GM21576 (cell line): ENCODE results near the gene SLC25A19.
"Not testable (repeated sequence)": the region's sequence is repeated elsewhere in the genome, so short reads cannot be mapped to it uniquely, and the experiment has no call there.

Experiments
- ATAC-seq: cut with Tn5 transposase; IDR thresholded peaks from one replicate; pipeline ENCODE4 v1.9.1; 2021; ENCODE audit warnings: mild to moderate bottlenecking, moderate library complexity; ENCODE audit not compliant: unreplicated experiment

SLC25A19 gene

DNA sequence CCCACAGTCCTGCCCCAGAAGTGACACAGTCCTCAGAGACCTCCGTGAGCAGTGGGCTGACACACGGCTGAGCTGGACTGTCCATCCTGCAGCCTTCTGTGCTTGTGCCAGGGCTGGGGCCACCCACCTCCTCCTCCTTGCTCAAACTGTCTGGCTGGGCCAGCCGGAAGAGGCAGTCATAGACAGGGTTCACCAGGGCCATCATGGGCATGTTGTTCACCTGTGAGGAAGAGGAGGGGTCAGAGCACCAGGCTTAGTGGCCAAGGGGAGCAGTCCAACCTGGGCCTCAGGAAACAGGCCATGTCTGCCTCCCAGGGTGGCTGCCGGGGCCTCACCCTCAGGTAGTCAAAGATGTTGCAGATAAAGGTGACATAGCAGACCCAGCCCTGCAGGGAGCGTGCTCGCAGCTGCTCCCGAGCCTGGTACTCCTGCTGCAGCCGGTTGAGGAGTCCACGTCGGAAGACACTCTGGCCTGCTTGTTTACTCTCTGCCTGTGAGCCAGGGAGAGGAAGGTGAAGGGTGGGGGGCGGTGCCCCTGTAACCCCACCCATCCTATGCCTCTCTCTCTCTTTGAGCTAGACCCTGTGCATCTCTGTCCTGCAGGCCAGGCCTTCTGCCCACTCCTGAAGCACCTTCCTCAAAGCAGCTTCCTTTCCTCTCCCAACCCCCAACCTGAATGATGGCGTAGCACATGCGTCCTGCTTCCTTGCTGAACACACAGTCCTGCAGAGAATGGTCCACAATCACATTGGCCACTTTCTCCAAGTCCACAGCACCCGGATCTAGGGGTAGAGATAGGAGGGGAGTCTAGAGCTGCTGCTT lies 21.6 kb downstream of the SLC25A19 start:
- no peak for ATAC-seq

DNA sequence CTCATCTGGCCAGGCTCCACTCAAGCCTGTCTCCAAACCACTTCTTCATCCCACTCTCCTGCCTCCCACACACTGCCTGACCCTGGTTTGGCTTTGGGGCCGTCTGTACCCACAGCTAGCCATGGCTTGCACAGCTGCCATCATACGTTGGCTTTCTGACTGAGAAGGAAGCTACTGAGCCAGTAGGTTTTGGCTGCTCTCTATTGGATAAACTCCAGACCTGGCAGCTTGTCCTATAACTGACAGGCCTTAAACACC lies 22.2 kb downstream of the SLC25A19 start:
- ATAC-seq, result no peak

DNA sequence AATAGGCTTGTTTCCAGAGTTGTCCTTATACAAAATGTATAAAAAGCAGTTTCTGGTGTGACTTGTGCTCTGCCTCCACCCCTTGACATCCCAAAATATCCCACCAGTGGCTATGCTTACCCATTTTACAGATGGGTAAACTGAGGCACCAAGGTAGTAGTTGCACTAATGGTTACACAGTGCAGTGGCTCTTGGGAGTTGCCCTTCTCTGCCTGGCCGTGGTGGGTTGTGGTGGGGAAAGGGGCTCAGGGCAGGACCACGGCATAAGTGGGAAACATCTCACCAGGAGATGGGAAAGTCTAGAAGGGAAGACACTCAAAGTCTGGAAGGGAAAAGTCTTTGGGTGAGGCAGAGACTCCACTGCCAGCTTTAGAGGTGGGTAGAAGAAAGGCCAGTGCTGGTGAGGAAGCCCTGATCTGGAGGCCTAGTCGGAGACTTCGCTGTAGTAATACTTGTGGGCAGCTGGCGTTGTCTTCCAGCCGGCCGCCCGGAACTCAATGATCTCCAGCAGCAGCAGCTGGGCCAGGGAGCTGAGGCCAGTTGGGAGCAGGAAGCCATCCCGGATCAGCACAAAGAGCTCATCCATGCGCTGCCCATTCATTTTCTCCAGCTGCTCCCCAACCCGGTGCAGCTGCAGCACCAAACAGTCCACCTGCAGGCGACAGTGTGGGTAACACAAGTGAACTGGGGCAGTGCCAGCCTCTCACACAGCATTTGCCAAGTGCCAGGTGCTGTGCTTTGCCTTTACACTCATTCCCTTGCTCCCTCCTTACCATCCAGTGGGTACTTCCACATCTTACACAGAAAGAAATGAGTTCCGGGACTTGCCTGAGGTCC lies 22.7 kb downstream of the SLC25A19 start:
- ATAC-seq, result no peak

DNA sequence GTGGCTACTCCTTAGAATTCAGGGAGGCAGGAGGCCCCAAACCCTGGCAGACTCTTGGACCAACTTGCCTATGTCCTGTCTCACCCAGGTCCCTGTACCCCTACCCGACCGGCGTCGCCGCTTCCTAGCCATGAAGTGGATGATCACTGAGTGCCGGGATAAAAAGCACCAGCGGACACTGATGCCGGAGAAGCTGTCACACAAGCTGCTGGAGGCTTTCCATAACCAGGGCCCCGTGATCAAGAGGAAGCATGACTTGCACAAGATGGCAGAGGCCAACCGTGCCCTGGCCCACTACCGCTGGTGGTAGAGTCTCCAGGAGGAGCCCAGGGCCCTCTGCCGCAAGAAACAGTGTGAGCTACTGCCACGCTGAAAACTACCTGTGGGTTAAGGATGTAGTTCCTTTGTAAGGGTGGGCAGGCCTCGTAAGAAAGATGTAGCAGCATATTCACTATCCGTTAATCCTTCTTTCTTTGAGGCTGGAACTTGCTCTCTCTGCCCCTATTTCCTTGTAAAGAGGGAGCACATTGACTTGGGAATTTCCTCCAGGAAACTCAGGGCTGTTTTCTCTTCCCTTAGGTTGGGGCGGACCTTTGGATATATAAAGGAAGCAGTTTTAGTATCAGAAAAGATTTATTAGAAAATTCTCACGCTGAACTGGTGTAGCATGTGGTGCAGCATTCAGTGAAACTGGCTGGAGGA lies 23.5 kb downstream of the SLC25A19 start:
- no peak for ATAC-seq

- ATAC-seq, result no peak
Measured at GRCh38 chr17:75263055-75263454, 26.2 kb downstream of the SLC25A19 start.

DNA sequence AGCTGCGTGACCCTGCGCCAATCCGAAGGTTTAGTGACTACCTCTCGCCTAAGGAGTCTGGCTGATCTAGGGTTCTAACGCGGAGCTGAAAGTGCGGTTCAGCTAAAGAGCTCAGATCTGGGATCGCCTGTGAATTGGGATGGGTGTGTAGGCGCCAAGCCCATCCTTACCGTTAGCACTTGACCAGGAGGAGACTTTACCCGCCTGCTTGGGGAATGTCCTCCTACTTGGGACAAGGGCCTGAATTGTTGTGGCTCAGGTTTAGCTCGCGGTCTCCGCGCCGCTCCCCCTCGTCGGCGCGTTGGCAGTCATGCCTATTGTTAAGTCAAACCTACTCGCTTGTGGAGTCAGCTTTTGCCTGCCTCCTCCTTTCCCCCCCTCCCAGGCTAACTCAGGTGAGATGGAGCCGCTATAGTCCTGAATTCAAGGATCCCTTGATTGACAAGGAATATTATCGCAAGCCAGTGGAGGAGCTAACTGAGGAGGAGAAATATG lies 27.1 kb downstream of the SLC25A19 start:
- no peak for ATAC-seq

DNA sequence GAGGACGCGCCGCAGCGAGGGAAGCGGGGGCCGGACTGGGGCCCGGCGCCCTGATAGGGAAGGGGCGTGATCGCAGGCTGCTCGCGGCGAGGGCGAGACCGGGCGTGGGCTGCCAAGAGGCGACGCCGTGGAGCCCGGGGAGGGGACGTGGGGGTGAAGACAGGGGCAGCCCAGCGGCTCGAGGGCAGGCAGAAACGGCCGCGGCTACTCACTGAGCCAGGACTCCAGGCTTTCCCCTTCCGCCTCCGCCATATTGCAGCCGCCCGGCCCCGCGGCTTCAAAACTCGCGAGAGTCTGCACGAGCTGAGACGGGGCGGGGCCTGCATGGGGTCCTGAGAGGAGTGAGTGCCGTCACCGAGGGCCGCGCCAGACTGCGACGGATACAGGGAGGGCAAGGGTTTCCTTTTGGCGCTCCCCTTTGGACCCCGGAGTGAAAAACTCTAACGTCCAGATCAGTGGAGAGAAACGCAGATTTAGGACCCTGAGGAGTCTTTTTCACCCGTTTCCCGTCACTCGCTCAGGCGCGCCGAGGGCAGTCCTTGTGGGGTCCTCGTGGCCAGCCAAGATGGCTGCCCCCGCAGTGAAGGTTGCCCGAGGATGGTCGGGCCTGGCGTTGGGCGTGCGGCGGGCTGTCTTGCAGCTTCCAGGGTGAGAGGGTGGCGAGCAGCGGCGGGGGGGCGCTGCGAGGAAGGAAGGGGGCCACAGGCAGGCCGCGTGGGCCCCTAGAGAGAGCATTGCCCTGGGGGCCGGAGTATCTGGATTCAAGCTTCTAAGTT lies 27.7 kb downstream of the SLC25A19 start, which contains the start of the genes GGA3 and MRPS7:
Gene GGA3, minus strand, starts transcription at position 271 of the 776 bp plus-strand sequence. Its CDS starts 19 bp downstream, at position 252.
Gene MRPS7, plus strand, starts transcription at position 544 of the 776 bp plus-strand sequence. Its CDS starts 22 bp downstream, at position 566.
- ATAC-seq, result peak; percentile 77

DNA sequence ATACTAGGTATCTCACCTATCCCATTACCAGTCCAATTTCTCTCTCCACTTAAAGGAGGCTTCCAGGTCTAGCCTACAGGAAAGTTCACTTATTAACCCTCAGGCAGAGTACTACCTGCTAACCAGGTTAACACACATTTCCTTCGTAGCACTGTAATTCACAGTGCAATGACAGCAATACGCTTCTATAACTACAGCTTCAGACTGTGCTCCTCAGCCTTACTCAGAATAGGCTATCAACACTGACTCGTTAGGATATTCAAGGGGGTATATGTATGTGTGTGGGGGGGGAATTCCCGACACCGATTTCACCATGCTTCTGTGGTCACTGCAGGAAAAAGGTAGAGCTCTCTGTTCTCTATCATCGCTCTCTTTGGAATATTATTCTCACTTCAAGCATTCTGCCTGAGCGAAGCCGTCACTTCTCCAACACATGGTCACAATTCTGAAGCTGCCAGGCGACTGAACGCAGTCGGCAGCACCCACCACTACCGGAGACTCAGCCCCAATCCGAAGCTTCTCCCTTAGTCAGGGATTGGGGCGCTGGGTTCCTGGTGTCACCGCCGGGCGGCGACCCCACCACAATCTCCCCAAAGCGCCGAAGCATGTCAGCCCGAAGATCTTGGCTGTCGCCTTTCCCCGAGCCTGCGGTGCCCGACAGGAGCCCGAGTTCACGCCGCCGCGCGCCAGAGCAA lies 28.4 kb downstream of the SLC25A19 start:
- peak; percentile 22 for ATAC-seq

DNA sequence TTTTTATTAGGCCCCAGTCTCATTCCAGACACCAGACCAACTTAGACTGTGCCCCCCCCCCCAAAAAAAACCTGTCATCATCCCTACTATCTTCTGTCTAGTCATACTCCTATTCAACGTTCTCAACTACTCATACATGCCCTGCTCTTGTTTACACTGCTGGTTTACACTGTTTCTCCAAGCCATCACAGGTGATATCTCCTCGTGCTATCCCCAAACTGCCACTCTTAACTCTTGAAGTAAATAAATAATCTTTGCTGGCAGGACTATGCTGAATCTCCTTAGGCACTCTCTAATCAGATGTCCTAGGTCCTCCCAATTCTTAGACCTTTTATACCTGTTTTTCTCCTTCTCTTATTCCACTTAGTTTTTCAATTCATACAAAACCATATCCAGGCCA lies 32.0 kb downstream of the SLC25A19 start:
- ATAC-seq, result not testable (repeated sequence)

GRCh38 chr17:75255954-75256698 lies 33.1 kb downstream of the SLC25A19 start:
- ATAC-seq, result not testable (repeated sequence)

GRCh38 chr17:75252039-75252816 lies 37.0 kb downstream of the SLC25A19 start:
- ATAC-seq, result no peak

DNA sequence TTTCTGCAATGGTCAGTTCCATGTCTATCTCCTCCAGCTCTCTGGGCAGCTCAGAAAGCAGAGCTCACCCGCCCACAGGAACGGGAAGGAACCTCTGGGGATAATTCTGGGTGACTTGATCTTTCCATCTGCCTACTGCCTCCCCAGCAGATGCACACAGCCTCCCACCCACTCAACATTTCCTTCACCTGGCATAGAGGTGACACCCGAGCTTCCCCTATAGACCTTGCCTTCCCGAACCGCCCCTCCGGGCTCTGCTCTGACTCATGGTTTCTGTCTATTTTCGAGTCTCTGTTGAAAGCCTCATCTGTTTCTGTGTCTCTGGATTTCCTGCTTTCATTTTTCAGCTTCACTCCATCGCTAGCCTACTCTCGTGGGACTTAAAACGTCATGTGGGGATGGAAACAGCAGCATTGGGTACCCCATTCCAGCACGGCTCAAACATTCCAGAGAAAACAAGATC lies 39.2 kb downstream of the SLC25A19 start:
- peak; percentile 59 for ATAC-seq

- ATAC-seq, result no peak
Measured at GRCh38 chr17:75249564-75249963, 39.7 kb downstream of the SLC25A19 start.

DNA sequence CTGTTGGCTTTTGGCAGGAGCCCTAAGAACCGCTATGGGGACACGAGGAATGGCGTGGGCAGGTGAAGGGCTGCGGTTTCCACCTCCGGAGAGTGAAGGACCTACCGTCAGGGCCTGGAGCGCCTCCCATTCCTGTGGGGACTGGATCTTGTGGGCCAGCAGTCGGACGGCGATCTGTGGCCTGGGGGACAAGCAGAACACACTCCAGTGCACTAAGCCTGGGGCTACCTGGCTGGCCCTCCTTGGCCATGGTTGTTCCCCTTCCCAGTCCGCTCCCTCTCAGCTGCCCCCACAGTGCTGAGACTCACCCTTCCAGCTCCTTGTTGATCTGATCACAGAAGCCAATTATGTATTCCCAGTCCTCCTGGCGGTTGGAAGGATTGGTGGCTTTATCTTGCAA lies 42.8 kb downstream of the SLC25A19 start:
- no peak for ATAC-seq

DNA sequence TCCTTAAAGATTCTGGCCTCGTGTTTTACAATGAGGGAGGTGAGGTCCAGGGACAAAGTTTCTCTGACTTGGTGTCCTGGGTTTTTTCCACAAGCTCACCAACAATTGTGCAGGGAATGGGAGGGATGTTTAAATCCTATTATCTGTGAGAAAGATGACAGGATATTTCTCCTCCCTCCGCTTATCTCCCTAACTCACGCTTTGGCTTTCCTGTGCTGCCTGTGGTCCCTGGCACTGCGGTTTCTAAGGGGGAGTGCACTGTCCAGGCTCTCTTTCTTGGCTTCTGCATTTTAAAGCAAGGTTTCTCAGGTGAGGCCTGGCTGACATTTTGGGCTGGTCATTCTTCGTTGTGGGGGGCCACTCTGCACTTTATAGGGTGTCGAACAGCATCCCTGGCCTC lies 44.2 kb downstream of the SLC25A19 start:
- no peak for ATAC-seq

DNA sequence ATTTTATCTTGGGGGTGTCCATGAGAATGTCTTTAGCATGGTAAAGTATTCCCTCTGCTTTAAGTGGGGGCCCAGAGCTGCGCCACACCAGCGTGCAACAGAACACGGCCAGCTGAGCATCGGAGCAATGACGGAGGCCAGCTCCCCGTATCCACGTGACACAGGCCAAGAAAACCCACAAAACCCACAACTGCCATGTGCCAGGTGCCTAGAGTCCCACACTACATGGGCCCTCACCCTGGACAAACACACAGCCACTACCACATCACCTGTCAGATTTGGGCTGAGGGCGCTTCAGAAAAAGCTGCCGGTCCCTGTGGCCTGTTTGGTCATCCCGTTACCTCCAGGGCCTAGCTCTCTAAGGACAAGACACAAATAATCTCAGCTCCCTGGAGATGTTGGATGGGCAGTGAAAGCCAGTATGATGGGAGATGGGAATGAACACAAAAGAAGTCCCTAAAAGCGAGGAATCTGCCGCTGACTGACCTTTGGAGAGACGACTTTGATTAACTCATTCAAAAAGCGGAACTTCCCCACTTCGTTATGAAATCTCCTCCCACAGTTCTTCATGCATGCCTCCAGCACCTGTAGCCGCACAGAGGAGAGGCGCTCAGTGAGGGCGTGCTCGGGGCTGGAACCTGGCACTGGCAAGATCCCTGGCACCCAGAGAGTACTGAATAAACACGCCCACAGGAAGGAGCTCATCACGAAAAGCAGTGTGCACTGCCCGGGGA lies 44.9 kb downstream of the SLC25A19 start:
- no peak for ATAC-seq

- ATAC-seq, result no peak
Measured at GRCh38 chr17:75242461-75243042, 46.7 kb downstream of the SLC25A19 start.
